SW 1271 (cell line): ENCODE results near the gene PNLIPRP1.

Source experiments
- DNase-seq, 2 experiments: peaks; one replicate each; lab custom pipeline; 2025; lab: John Stamatoyannopoulos, UW

The PNLIPRP1 gene

DNA sequence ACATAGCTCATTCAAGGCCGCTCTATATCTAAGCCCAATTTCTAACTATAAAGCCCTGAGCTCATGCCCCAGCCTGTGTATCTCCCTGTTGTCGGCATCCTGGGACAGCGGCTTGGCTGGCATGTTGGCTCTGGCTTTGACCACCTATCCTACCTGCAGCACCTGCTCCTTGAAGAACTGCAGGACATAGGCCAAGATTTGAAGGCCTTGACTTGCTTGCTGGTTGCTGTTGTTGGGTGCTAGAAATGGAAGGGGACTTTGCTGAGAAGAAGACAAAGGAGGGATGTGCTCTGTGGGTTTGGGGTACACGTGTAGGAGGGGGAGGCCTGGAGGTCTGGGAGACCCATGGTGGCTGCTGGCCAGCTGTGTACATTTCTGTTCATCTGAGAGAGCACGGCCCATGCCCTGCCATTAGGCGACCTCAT is 41.1 kb downstream of the PNLIPRP1 start:
- DNase-seq, result no peak

DNA sequence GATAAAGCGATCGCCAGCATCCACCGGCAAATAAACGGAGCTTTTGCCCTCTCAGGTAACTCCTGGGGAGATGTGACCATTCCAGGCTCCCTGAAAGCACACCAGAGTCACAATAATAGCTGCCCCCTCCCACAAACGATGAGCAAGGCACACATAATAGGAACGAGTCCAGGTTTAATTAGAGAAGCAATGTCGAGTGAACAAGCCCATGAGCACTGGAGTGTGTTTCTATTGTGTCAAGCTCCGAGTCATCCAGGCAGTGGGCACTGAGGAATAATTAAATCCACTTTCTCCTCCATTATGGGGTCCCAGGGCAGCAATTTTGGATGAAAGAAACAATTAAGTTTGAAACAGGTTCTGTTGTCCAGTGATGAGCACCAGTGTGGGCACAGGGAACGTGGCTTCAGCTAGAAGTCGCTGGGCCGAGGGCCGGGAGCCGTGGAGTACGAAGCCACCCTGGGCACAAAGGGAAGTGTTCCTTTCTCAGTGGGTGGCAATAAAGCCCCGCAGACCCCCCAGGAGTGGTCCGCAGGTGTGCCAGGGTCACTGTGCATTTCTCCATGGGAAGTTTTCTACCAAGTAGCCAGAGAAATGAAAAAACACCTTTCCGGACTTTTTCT is 41.9 kb downstream of the PNLIPRP1 start:
- no peak for DNase-seq

- no peak for DNase-seq
Measured at GRCh38 chr10:116633216-116633600, 42.4 kb downstream of the PNLIPRP1 start.

GRCh38 chr10:116634126-116634975 is 43.6 kb downstream of the PNLIPRP1 start:
- no peak for DNase-seq

GRCh38 chr10:116636385-116636784 is 45.6 kb downstream of the PNLIPRP1 start:
- DNase-seq, result no peak

GRCh38 chr10:116636976-116637375 is 46.2 kb downstream of the PNLIPRP1 start:
- DNase-seq, result no peak

DNA sequence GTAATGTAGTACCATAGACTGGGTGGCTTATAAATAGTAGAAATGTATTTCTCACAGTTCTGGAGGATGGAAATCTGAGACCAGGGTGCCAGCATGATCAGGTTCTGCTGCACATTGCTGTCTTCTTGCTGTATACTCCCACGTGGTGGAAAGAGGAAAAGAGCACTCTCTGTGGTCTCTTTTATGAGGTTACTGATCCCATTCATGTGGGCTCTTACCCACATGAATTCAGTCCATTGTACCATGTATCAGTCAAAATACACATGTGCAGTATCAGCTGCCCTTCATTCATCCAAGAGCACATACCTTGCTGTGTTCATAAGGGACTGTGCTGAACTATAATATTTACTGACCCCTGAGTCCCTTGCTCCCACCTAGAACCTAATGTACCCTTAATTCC is 47.1 kb downstream of the PNLIPRP1 start:
- DNase-seq, result no peak

GRCh38 chr10:116646502-116646901 is 55.7 kb downstream of the PNLIPRP1 start:
- no peak for DNase-seq

DNA sequence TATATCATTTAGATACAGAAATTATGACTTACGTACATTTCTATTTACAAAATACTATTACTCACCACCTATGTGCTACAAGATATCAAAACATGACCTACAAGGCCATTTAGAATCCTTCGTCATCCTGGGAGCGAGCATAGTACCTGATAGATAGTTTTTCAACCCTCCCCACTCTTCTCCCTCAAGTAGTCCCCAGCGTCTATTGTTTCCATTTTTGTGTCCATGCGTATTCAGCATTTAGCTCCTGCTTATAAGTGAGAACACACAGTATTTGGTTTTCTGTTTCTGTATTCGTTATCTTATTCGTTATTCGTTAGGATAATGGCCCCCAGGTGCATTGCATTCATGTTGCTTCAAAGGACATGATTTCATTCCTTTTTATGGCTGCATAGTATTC is 58.1 kb downstream of the PNLIPRP1 start:
- no peak for DNase-seq

DNA sequence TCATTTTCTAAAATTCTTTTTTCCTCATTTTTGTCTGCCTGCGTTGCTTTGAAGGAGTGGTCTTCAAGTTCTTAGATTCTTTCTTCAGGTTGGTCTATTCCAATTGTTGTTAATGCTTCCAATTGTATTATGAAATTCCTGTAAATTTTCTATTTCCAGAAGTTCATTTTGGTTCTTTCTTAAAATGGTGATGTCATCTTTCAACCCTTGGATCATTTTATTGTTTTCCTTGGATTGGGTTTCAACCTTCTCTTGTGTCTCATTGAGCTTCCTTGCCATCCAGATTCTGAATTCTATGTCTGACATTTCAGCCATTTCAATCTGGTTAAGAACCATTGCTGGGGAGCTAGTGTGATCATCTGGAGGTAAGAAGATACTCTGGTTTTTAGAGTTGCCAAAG is 63.1 kb downstream of the PNLIPRP1 start:
- DNase-seq, result no peak

GRCh38 chr10:116654816-116655215 is 64.1 kb downstream of the PNLIPRP1 start:
- no peak for DNase-seq

DNA sequence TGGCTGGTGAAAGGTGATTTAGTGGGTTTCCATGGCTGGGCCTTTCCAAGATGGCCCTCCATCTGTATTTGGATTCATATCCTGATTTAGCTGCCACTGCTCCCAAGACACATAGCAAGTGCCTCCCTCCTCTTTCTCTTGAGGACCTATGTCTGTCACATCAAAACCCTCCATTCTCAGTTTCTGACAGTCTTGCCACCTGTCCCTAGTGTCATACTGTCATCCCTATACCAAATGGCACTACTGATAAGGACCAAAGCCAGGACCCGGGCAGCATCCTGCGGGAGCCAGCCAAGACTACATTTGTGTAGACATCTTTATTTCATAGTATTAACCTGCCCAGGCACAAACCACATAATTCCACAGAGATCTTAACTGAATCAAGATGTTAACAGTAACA is 64.8 kb downstream of the PNLIPRP1 start:
- no peak for DNase-seq

GRCh38 chr10:116656044-116656443 is 65.3 kb downstream of the PNLIPRP1 start:
- no peak for DNase-seq

DNA sequence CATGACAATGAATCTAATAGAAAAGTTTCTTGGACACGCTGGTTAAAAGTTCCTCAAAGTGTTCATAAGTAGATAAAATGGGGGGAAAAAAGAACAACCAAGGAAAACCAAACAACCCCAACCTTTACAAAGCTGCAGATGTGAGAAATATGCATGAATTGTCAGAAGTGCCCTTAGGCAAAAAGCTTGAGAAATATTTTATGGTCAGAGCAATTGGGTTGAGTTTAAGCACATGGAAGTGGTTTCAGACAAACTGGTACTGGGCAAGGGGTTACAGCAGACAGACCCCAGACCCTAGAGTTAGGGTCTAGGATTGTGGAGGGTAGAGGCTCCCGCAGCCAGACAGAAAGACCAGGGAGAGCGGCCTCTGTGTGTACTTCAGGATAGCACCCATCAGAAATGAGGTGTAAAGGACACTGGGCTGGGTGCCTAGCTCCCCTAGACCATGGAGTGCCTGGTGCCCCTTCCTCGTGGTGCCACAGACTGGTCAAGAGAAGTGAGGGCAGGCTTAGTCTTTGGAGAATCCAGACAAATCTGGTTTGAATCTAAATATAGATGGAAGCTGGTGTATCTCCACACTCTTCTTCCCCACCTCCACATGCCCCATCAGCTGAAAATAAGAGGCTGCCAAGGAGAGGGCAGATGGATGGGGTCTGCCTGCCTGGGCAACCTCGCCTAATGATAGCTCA is 67.2 kb downstream of the PNLIPRP1 start:
- no peak for DNase-seq
